Gastroesophageal sphincter (tissue), 3 donors: ENCODE results near the gene WDR27.

Experiments used
- POLR2AphosphoS5 ChIP-seq: sonication (generic); formaldehyde crosslinking; IDR thresholded peaks from one replicate; pipeline ENCODE4 v1.6.1; 2017; ENCODE audit warnings: antibody characterized with exemption
- TF ChIP-seq, protein P1 (sequence below), 4 experiments: fragments of 200-600 bp in 2 of 4; fragments of 450-650 bp in 2 of 4; sonication (generic) in 1 of 4; IDR thresholded peaks; one replicate each; pipeline ENCODE4 v1.5.1; 2017 to 2019; ENCODE audit warnings: antibody characterized with exemption in 4 of 4, mild to moderate bottlenecking in 2 of 4, moderate library complexity in 2 of 4

DNA sequence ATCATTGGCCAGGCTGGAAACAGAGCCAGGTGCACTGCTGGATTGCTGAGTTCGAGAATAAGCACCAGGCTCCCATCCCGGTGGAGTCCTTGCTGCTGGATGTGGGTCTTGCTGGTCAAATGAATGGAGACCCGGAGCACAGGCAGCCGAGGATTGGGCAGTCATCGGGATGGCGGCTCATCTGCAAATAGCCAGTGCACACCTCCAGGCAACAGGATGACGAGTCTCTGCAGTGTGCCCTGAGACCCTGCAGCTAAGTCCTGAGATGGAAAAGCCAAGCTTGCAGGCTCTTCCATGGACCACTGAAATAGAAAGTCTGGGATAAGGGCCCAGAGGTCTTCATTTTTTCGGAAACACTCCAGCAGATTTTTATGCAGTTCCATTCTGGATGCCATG lies 143.5 kb downstream of the WDR27 start:
- TF ChIP-seq, protein P1, sequence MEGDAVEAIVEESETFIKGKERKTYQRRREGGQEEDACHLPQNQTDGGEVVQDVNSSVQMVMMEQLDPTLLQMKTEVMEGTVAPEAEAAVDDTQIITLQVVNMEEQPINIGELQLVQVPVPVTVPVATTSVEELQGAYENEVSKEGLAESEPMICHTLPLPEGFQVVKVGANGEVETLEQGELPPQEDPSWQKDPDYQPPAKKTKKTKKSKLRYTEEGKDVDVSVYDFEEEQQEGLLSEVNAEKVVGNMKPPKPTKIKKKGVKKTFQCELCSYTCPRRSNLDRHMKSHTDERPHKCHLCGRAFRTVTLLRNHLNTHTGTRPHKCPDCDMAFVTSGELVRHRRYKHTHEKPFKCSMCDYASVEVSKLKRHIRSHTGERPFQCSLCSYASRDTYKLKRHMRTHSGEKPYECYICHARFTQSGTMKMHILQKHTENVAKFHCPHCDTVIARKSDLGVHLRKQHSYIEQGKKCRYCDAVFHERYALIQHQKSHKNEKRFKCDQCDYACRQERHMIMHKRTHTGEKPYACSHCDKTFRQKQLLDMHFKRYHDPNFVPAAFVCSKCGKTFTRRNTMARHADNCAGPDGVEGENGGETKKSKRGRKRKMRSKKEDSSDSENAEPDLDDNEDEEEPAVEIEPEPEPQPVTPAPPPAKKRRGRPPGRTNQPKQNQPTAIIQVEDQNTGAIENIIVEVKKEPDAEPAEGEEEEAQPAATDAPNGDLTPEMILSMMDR (IDR thresholded peaks at IDR 0.05) = no peak
- no peak for TF ChIP-seq POLR2AphosphoS5
